Fibroblast of skin of abdomen (primary cell): ENCODE data around the gene KCNJ16.
A peak's percentile ranks its signal among the peaks of the same experiment; 100 is the strongest.

Source experiments
- DNase-seq: peaks from one replicate; pipeline ENCODE4 v3.0.0-alpha.2; 2013

Gene KCNJ16

GRCh38 chr17:70099294-70099693 is 24.3 kb downstream of the KCNJ16 start:
- DNase-seq: no peak

- no peak for DNase-seq
Observed at GRCh38 chr17:70099884-70100283, 24.9 kb downstream of the KCNJ16 start.

GRCh38 chr17:70100983-70101382 is 26.0 kb downstream of the KCNJ16 start:
- no peak for DNase-seq

DNA sequence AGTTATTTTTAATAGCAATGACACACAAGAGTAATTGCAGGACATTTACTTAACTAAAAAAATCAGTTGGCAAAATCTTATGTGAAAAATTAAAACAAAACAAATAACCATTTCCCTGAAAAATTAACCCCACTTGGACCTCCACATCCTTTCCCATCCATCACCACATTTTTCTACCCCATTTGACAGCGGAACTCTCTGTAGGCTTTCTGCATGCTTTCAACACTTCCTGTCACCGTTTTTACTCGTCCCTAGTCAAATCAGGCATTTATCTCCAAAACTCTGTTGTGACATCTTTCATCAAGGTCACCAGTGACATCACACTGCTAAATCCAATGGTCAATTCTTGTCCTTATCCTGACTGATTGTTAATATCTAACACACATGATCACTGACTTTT is 27.5 kb downstream of the KCNJ16 start:
- no peak for DNase-seq

- no peak for DNase-seq
Observed at GRCh38 chr17:70104791-70105523, 29.9 kb downstream of the KCNJ16 start.

DNA sequence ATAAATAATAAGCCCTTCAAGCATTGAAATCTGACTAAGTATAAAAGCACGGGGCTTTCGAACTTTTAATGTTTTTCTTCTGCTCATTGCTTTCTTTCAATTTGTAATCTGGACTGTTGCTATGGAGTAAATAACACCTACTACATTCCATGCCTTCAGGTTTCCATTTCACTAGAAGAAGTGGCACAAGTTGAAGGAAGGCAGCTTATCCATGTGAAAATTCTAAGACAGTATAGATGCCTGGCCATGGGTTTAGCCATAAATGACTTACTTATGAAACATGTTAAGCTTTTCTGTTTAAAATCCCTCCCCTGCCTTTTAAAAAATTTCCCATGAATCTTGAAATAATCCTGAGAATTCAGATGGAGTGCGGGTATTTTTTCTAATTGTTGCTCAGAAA is 30.6 kb downstream of the KCNJ16 start:
- no peak for DNase-seq

- no peak for DNase-seq
Observed at GRCh38 chr17:70106551-70106950, 31.5 kb downstream of the KCNJ16 start.

GRCh38 chr17:70107441-70107840 is 32.4 kb downstream of the KCNJ16 start:
- DNase-seq: no peak

GRCh38 chr17:70107904-70108565 is 33.0 kb downstream of the KCNJ16 start:
- no peak for DNase-seq

GRCh38 chr17:70109497-70109896 is 34.5 kb downstream of the KCNJ16 start:
- DNase-seq: no peak

DNA sequence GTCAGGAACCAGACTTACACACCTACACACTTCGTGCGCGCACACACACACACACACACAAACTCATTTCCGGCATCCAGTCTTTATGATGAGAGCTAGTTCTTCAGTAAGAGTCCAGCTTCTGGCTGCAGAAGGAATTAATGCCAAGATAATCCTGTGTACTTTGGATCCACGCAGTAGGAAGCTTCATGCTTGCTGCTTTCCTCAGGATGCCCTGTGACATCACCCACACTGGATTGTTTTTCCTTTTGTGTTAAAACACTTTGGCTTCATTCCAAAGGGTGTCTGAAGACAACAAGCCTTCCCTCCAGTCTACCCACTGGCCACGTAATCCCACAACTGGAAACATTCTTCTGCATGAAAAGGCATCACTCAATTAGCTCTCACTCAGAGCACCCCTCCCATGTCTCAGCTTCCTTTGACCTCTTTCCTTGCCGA is 35.4 kb downstream of the KCNJ16 start:
- DNase-seq: peak; percentile 3

DNA sequence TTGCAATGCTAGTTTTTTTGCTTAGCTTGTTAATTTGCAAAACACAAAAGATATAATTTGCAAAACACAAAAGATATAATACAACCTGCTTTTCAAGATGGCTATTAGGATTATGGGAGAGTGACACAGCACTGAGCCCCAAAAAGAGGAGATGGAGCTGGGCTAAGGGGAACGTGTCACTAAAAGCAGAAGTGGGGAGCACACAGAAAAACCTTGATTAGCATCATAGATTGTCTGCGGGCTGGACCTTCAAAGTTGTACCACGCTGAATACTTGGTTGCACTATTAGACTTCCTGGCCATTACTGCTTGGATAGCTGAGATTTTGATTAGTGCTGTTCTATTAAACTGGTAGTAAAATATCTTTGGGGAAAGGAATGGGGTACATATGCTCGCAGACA is 36.2 kb downstream of the KCNJ16 start:
- no peak for DNase-seq

GRCh38 chr17:70114405-70114804 is 39.4 kb downstream of the KCNJ16 start:
- DNase-seq: no peak

DNA sequence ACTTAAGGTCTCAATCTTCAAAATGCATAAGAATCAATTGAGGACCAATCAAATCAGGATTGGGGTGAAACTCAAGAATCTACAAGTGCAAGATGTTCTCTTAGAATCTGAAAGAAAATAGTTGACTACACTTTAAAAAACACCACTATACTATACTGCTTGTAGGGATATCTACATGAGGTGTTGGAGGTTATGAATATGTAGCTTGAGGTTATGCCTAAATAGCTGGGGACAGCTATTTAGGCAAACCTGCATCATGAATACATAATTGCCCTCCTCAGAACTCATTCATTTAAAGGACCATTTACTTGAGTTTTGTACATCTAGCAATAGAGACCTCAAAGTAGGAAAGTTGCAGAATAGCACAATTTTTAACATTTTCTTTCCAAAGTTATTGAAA is 40.1 kb downstream of the KCNJ16 start:
- no peak for DNase-seq

DNA sequence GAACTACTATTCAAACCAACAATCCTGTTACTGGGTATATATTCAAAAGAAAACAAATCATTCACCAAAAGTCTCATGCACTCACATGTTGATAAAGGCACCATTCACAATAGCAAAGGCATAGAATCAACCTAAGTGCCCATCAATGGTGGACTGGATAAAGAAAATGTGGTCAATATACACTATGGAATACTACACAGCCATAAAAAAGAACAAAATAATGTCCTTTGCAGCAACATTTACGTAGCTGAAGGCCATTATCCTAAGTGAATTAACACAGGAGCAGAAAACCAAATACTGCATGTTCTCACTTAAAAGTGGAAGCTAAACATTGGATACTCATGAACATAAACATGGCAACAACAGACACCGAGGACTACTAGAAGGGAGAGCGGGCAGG is 41.9 kb downstream of the KCNJ16 start:
- no peak for DNase-seq

DNA sequence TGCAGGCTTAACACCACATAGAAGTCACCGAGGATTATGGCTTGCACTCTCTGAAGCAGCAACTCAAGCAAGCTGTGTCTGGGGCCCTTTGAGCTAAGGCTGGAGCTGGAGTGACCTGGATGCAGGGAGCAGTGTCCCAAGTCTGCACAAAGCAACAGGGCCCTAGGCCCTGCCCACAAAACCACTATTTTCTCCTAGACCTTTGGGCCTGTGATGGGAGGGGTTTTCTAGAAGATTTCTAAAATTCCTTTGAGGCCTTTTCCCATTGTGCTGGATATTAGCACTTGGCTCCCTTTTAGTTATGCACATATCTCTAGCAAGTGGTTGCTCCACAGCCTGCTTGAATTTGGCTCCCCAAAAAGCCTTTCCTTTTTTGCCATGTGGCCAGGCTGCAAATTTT is 44.5 kb downstream of the KCNJ16 start:
- DNase-seq: no peak

DNA sequence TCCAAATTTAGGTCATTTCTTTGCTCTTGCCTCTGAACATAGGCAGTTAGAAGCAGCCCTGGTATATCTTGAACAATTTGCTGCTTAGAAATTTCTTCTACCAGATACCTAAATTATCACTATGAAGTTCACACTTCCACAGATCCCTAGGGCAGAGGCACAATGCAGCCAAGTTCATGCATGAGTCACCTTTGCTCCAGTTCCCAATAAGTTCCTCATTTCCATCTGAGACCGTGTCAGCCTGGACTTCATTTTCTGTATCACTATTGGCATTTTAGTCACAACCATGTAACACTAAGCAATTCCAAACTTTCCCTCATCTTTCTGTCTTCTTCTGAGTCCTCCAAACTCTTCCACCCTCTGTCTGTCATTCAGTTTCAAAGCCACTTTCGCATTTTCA is 45.0 kb downstream of the KCNJ16 start:
- no peak for DNase-seq

DNA sequence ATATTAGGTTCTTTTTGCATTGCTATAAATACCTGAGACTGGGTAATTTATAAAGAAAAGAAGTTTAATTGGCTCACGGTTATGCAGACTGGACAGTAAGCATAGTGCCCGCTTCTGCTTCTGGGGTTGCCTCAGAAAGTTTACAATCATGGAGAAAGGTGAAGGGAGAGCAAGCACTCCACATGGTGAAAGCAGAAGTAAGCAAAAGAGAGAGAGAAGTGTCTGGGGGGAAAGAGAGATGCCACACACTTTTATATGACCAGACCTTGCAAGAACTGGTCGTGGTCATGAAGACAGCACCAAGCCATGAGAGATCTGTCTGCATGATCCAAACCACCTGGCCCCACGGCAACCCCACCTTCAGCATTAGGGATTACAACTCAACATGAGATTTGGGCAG is 45.4 kb downstream of the KCNJ16 start:
- DNase-seq: no peak

GRCh38 chr17:70121126-70121525 is 46.1 kb downstream of the KCNJ16 start:
- no peak for DNase-seq

DNA sequence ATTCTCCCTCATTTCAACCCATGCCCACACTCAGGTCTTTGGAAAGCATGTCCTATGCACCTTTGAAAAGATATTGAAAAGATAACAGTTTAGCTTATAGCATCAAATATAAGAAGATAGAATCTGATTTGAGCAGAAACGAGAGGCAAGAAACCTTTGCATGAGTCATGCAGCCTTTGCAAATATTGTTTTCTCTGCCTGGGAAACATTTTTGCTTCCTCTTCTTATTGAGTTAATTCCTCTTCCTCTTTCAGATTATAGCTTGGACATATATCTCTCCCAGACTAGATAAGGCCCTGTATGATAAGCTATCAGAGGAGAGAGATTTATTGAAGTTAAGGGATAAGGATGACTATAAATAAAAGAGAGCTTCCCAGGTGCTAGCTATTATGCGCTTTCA is 48.2 kb downstream of the KCNJ16 start:
- DNase-seq: no peak

GRCh38 chr17:70124723-70125122 is 49.7 kb downstream of the KCNJ16 start:
- no peak for DNase-seq

GRCh38 chr17:70127221-70127873 is 52.3 kb downstream of the KCNJ16 start:
- DNase-seq: no peak

DNA sequence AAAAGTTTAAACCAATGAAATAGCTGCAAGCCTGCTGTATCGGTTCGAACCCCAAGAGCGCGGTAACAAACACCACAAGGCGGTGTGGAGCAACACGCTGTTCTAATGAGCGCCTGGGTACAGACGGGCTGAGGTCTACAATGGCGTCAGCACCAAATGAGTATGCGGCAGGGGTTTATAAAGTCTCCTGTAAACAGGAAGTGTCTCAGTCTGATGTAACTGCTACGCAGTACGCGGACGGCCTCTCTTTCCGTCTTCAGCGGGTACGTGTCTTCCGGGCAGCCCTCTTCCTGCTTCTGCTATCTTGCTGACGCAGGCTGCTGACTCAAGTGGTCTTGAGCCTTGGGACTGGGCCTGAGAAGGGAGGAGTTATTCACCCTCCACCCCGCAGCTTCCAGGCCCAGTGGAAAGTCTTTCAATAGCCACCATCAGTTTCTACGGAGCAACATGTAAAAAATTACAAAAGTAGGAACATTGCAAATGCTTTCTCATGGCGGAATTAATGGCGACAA is 53.8 kb downstream of the KCNJ16 start:
- no peak for DNase-seq

DNA sequence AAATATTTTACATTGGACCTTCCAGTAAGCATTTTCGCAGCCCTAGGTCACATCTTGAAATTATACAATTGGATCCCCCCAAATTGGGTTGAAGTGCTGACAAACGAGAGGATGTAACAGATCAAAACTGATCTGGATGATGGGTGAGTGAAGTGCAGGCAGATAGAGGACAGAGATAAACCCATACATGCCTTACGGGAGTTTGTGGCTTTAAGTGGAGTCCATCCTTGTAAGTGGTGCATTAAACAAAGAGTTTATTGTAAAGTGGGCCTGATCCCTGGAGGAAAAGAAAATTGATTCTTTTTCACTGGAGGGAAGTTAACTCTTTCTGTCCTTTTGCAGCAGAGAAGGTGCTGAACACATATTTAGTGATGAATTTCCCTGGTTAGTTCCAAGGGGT is 55.3 kb downstream of the KCNJ16 start:
- DNase-seq: no peak
